ENCODE measurements around the gene VIL1. TPM values are rescaled to one million over a fixed set of nuclear protein-coding genes. Genes with fewer than 3 reads are reported as not detected.

The VIL1 gene
- polyA plus RNA-seq, 1 donor (not counting 4 experiments of a cell fraction or from before 2014, with no cell fraction given), result not detected

GRCh38 chr2:218391202-218391601 lies 27.7 kb upstream of the VIL1 start:
- Histone ChIP-seq H3K4me3 (ENCODE audit: control insufficient read depth in 2 of 3, extremely low read depth in 1 of 3, insufficient read depth in 2 of 3, low read depth in 1 of 3, low read length in 3 of 3) (no peak overlapping the region), H3K79me2 (ENCODE audit: control insufficient read depth, insufficient read depth, low read length) (no peaks in the 10 kb centered on the region), H2AFZ (ENCODE audit: control insufficient read depth, low read length) (no peak overlapping the region), H3K4me1 (ENCODE audit: control insufficient read depth, extremely low read depth, insufficient read depth, low read length) (peaks cover 7% of the 10 kb centered on the region), H3K9me3 (ENCODE audit: control insufficient read depth, low read depth, low read length) (no peaks in the 10 kb centered on the region), H4K20me1 (ENCODE audit: control insufficient read depth, extremely low read depth, insufficient read depth, low read length) (no peaks in the 10 kb centered on the region), H3K4me2 (ENCODE audit: control insufficient read depth, extremely low read depth, insufficient read depth, low read depth, low read length) (no peak overlapping the region), H3K27ac (ENCODE audit: control insufficient read depth, insufficient read depth, low read length) (no peak overlapping the region), H3K36me3 (ENCODE audit: control insufficient read depth in 2 of 2, extremely low read depth in 1 of 2, insufficient read depth in 2 of 2, low read length in 2 of 2) (no peaks in the 10 kb centered on the region), H3K9ac (ENCODE audit: control insufficient read depth, extremely low read depth, insufficient read depth, low read length) (no peak overlapping the region), H3K27me3 (ENCODE audit: control insufficient read depth, extremely low read depth, insufficient read depth, low read length) (no peaks in the 10 kb centered on the region), H3K9me1 (ENCODE audit: control insufficient read depth, extremely low read depth, insufficient read depth, low read length) (no peaks in the 10 kb centered on the region)
- DNase-seq (ENCODE audit: low read depth, low spot score) (no peak), FAIRE-seq (no peak)
- dilution Hi-C loops (cut with MboI; ENCODE audit: extremely low pct_ligation_motif_present, low sequenced_read_pairs), result no loop called here
- TF ChIP-seq, protein P1, sequence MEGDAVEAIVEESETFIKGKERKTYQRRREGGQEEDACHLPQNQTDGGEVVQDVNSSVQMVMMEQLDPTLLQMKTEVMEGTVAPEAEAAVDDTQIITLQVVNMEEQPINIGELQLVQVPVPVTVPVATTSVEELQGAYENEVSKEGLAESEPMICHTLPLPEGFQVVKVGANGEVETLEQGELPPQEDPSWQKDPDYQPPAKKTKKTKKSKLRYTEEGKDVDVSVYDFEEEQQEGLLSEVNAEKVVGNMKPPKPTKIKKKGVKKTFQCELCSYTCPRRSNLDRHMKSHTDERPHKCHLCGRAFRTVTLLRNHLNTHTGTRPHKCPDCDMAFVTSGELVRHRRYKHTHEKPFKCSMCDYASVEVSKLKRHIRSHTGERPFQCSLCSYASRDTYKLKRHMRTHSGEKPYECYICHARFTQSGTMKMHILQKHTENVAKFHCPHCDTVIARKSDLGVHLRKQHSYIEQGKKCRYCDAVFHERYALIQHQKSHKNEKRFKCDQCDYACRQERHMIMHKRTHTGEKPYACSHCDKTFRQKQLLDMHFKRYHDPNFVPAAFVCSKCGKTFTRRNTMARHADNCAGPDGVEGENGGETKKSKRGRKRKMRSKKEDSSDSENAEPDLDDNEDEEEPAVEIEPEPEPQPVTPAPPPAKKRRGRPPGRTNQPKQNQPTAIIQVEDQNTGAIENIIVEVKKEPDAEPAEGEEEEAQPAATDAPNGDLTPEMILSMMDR (optimal IDR thresholded peaks at IDR 0.05 in 1 of 3, IDR thresholded peaks at IDR 0.05 in 1 of 3, conservative IDR thresholded peaks at IDR 0.05 in 1 of 3; ENCODE audit: extremely low read depth in 1 of 3, insufficient read depth in 2 of 3, low read length in 3 of 3), result no peak
- no peak for TF ChIP-seq EZH2 (IDR thresholded peaks at IDR 0.05; ENCODE audit: low read length)

DNA sequence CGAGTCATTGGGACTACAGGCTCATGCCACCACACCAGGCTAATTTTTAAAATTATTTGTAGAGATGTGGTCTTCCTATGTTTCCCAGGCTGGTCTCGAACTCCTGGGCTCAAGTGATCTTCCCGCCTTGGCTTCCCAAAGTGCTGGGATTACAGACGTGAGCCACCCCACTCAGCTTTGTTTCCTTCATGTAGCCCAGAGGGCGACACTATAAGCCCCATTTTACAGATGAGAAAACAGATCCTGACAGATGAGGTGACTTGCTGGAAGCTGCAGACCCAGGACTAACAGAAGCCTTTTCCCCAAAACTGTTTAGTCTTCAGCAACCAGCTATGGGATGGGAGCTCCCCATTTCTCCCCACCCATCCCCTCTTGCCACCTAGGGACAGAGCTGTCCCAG lies 26.5 kb upstream of the VIL1 start:
- TF ChIP-seq, protein P1 (optimal IDR thresholded peaks at IDR 0.05 in 1 of 3, IDR thresholded peaks at IDR 0.05 in 1 of 3, conservative IDR thresholded peaks at IDR 0.05 in 1 of 3; ENCODE audit: extremely low read depth in 1 of 3, insufficient read depth in 2 of 3, low read length in 3 of 3), result no peak
- no peak for TF ChIP-seq EZH2 (IDR thresholded peaks at IDR 0.05; ENCODE audit: low read length)
- dilution Hi-C loops (cut with MboI; ENCODE audit: extremely low pct_ligation_motif_present, low sequenced_read_pairs), result no loop called here
- peaks cover 14% of the 10 kb centered on the region for H3K4me1 ChIP-seq (ENCODE audit: control insufficient read depth, extremely low read depth, insufficient read depth, low read length)
- no peak overlapping the region for H3K4me3 ChIP-seq (ENCODE audit: control insufficient read depth in 2 of 3, extremely low read depth in 1 of 3, insufficient read depth in 2 of 3, low read depth in 1 of 3, low read length in 3 of 3)
- no peak overlapping the region for H3K27ac ChIP-seq (ENCODE audit: control insufficient read depth, insufficient read depth, low read length)
- FAIRE-seq (no peak), DNase-seq (ENCODE audit: low read depth, low spot score) (no peak)
- no peaks in the 10 kb centered on the region for H3K9me3 ChIP-seq (ENCODE audit: control insufficient read depth, low read depth, low read length)
- no peak overlapping the region for H2AFZ ChIP-seq (ENCODE audit: control insufficient read depth, low read length)
- H3K79me2 ChIP-seq (ENCODE audit: control insufficient read depth, insufficient read depth, low read length), result no peaks in the 10 kb centered on the region
- H3K27me3 ChIP-seq (ENCODE audit: control insufficient read depth, extremely low read depth, insufficient read depth, low read length), result no peaks in the 10 kb centered on the region
- no peak overlapping the region for H3K4me2 ChIP-seq (ENCODE audit: control insufficient read depth, extremely low read depth, insufficient read depth, low read depth, low read length)
- H3K36me3 ChIP-seq (ENCODE audit: control insufficient read depth in 2 of 2, extremely low read depth in 1 of 2, insufficient read depth in 2 of 2, low read length in 2 of 2), result no peaks in the 10 kb centered on the region
- H3K9ac ChIP-seq (ENCODE audit: control insufficient read depth, extremely low read depth, insufficient read depth, low read length), result no peak overlapping the region
- no peaks in the 10 kb centered on the region for H4K20me1 ChIP-seq (ENCODE audit: control insufficient read depth, extremely low read depth, insufficient read depth, low read length)
- no peaks in the 10 kb centered on the region for H3K9me1 ChIP-seq (ENCODE audit: control insufficient read depth, extremely low read depth, insufficient read depth, low read length)
